Motor neuron (in vitro differentiated cells): ENCODE data around the gene GRK5. TPM values are rescaled to one million over a fixed set of nuclear protein-coding genes. Genes with fewer than 3 reads are reported as not detected.
"Not testable (repeated sequence)": the region's sequence is repeated elsewhere in the genome, so short reads cannot be mapped to it uniquely, and the experiment has no call there.

Source experiments
- ATAC-seq, 8 experiments: fragments of 200-7000 bp; cut with Tn5 transposase; replicated peaks in 6 of 8; 2 replicates each; pipeline ENCODE4 v1.8.0; 2021; ENCODE audit warnings: mild to moderate bottlenecking in 8 of 8, moderate library complexity in 8 of 8
- H3K27ac ChIP-seq, 2 donors: fragments of 250-450 bp; sonication (Bioruptor Pico); 2 replicates each; pipeline ENCODE4 v1.9.0; 2021; ENCODE audit warnings: antibody characterized with exemption in 2 of 2, mild to moderate bottlenecking in 2 of 2, moderate library complexity in 1 of 2
- H3K4me1 ChIP-seq, 2 donors: fragments of 250-450 bp; sonication (Bioruptor Pico); replicated peaks in 1 of 2; 2 replicates each; pipeline ENCODE4 v1.6.1; 2021; ENCODE audit warnings: antibody characterized with exemption in 2 of 2, mild to moderate bottlenecking in 2 of 2, moderate library complexity in 1 of 2
- H3K4me3 ChIP-seq, 5 donors: fragments of 250-450 bp; sonication (Bioruptor Pico); 2 replicates each; pipeline ENCODE4 v1.9.0; 2021; ENCODE audit warnings: antibody characterized with exemption in 5 of 5, mild to moderate bottlenecking in 5 of 5, moderate library complexity in 4 of 5
- WGBS, 10 experiments: fragments of 450-650 bp; shearing (Covaris generic); methylation state at CpG; one replicate each; pipeline ENCODE4 v1.0.0; 2022; 5-methylcytosine and 5-hydroxymethylcytosine counted together
- in situ Hi-C, 9 experiments: fragments of 400-800 bp; cut with MboI; loops; one replicate each; pipeline ENCODE4 v1.15.0; 2021; ENCODE audit warnings: low sequenced_read_pairs in 9 of 9, low pct_unique_long_range_greater_than_20kb in 2 of 9; ENCODE audit not compliant: unreplicated experiment in 9 of 9
- total RNA-seq, 8 experiments: library from RNA; unstranded; fragments of 300-600 nt; gene quantifications; 2 replicates each; pipeline versions ENCODE4 v1.2.3 to v1.2.4, GENCODE V29; 2022

The GRK5 gene
- total RNA-seq, 8 experiments from 2014 or later, result 4.0 to 27.2 (median 11.1) TPM

GRCh38 chr10:119215371-119215770, 8.0 kb downstream of the GRK5 start:
- 100% methylated on average over 1 of the region's 2 CpGs; no CpG with 5 or more reads in 9 of the 10 experiments for WGBS, 10 experiments
- no peak for ATAC-seq

GRCh38 chr10:119216127-119216526, 8.8 kb downstream of the GRK5 start:
- in situ Hi-C loops, result loop anchor here in 7 of 9 experiments (25.0 kb wide), 2 partner anchors 196 to 221 kb away; no protein-coding TSS in a partner anchor
- WGBS, 10 experiments, result 77 to 100% (median 94%) methylated on average over 1 to 4 of the region's 5 CpGs; no CpG with 5 or more reads in 1 of the 10 experiments
- Histone ChIP-seq H3K4me3 (no peak overlapping the region), H3K27ac (no peak overlapping the region), H3K4me1 (peaks cover 10 to 12% of the 10 kb centered on the region in 2 donors)
- ATAC-seq, result no peak

More at GRCh38 chr10:119215371-119215770, 8.0 kb downstream of the GRK5 start:
- in situ Hi-C loops, result loop anchor here in 7 of 9 experiments (25.0 kb wide), 2 partner anchors 197 to 222 kb away; no protein-coding TSS in a partner anchor
- peaks cover 10 to 16% of the 10 kb centered on the region in 2 donors for H3K4me1 ChIP-seq
- no peak overlapping the region for H3K4me3 ChIP-seq
- H3K27ac ChIP-seq, result no peak overlapping the region

GRCh38 chr10:119217401-119217800, 10.0 kb downstream of the GRK5 start:
- in situ Hi-C loops, result loop anchor here in 7 of 9 experiments (25.0 kb wide), 2 partner anchors 195 to 220 kb away; no protein-coding TSS in a partner anchor
- 80 to 100% (median 90%) methylated on average over 1 to 8 of the region's 9 CpGs; no CpG with 5 or more reads in 4 of the 10 experiments for WGBS, 10 experiments
- no peak for ATAC-seq
- Histone ChIP-seq H3K27ac (no peak overlapping the region), H3K4me1 (peaks cover 3 to 4% of the 10 kb centered on the region in 2 donors), H3K4me3 (no peak overlapping the region)

GRCh38 chr10:119217991-119218490, 10.7 kb downstream of the GRK5 start:
- in situ Hi-C loops, result loop anchor here in 7 of 9 experiments (25.0 kb wide), 2 partner anchors 194 to 219 kb away; no protein-coding TSS in a partner anchor
- no peak overlapping the region for H3K27ac ChIP-seq
- WGBS, 10 experiments, result 100% methylated on average over 1 of the region's 4 CpGs; no CpG with 5 or more reads in 9 of the 10 experiments
- peaks cover 3 to 4% of the 10 kb centered on the region in 2 donors for H3K4me1 ChIP-seq
- H3K4me3 ChIP-seq, result no peak overlapping the region
- peak in 2 of 8 experiments; percentile 29 to 59 for ATAC-seq

- no peak for ATAC-seq
- no peak overlapping the region for H3K27ac ChIP-seq
- in situ Hi-C loops, result loop anchor here in 7 of 9 experiments (25.0 kb wide), 2 partner anchors 192 to 217 kb away; no protein-coding TSS in a partner anchor
- no peak overlapping the region for H3K4me3 ChIP-seq
- WGBS, 10 experiments, result 5 to 100% (median 87%) methylated on average over 2 to 5 of the region's 5 CpGs; no CpG with 5 or more reads in 1 of the 10 experiments
- H3K4me1 ChIP-seq, result peaks cover 3 to 4% of the 10 kb centered on the region in 2 donors
Observed at GRCh38 chr10:119219871-119220270, 12.5 kb downstream of the GRK5 start.

GRCh38 chr10:119221201-119221600, 13.8 kb downstream of the GRK5 start:
- Histone ChIP-seq H3K4me1 (peaks cover 3 to 4% of the 10 kb centered on the region in 2 donors), H3K4me3 (no peak overlapping the region), H3K27ac (no peak overlapping the region)
- no peak for ATAC-seq
- in situ Hi-C loops, result loop anchor here in 7 of 9 experiments (25.0 kb wide), 2 partner anchors 191 to 216 kb away; no protein-coding TSS in a partner anchor
- WGBS, 10 experiments, result 50 to 100% (median 72%) methylated on average over 1 to 2 of the region's 4 CpGs; no CpG with 5 or more reads in 3 of the 10 experiments

GRCh38 chr10:119221666-119222065, 14.3 kb downstream of the GRK5 start:
- ATAC-seq, result peak in 3 of 8 experiments; percentile 20 to 38 (median 22)
- Histone ChIP-seq H3K4me1 (peaks cover 3 to 4% of the 10 kb centered on the region in 2 donors), H3K4me3 (no peak overlapping the region), H3K27ac (no peak overlapping the region)
- WGBS, 10 experiments, result 100% methylated on average over 1 of the region's 1 CpG; no CpG with 5 or more reads in 7 of the 10 experiments
- in situ Hi-C loops, result loop anchor here in 7 of 9 experiments (25.0 kb wide), 2 partner anchors 191 to 216 kb away; no protein-coding TSS in a partner anchor

GRCh38 chr10:119222537-119222936, 15.2 kb downstream of the GRK5 start:
- WGBS, 10 experiments, result 33 to 67% (median 45%) methylated on average over 1 to 4 of the region's 9 CpGs; no CpG with 5 or more reads in 4 of the 10 experiments
- Histone ChIP-seq H3K4me1 (peaks cover 3 to 4% of the 10 kb centered on the region in 2 donors), H3K4me3 (no peak overlapping the region), H3K27ac (no peak overlapping the region)
- in situ Hi-C loops, result loop anchor here in 7 of 9 experiments (25.0 kb wide), 2 partner anchors 190 to 215 kb away; no protein-coding TSS in a partner anchor
- peak in 1 of 8 experiments; percentile 57 for ATAC-seq

GRCh38 chr10:119222966-119223386, 15.6 kb downstream of the GRK5 start:
- ATAC-seq, result peak in 1 of 8 experiments; percentile 49
- in situ Hi-C loops, result loop anchor here in 7 of 9 experiments (25.0 kb wide), 2 partner anchors 189 to 214 kb away; no protein-coding TSS in a partner anchor
- Histone ChIP-seq H3K27ac (no peak overlapping the region), H3K4me3 (no peak overlapping the region), H3K4me1 (peaks cover 3 to 4% of the 10 kb centered on the region in 2 donors)
- whole genome bisulfite sequencing, 10 experiments, result 80 to 93% (median 87%) methylated on average over 1 to 6 of the region's 9 CpGs; no CpG with 5 or more reads in 2 of the 10 experiments

GRCh38 chr10:119225083-119225658, 17.8 kb downstream of the GRK5 start:
- Histone ChIP-seq H3K27ac (no peak overlapping the region), H3K4me3 (no peak overlapping the region), H3K4me1 (peaks cover 3 to 4% of the 10 kb centered on the region in 2 donors)
- in situ Hi-C loops, result no loop called here
- ATAC-seq, result no peak
- WGBS, 10 experiments, result 86 to 100% (median 96%) methylated on average over 1 to 4 of the region's 4 CpGs

- H3K4me3 ChIP-seq, result no peak overlapping the region
- WGBS, 10 experiments, result 83 to 100% (median 95%) methylated on average over 2 to 6 of the region's 6 CpGs
- in situ Hi-C loops, result no loop called here
Observed at GRCh38 chr10:119227825-119228224, 20.5 kb downstream of the GRK5 start.

GRCh38 chr10:119231654-119232053, 24.3 kb downstream of the GRK5 start:
- Histone ChIP-seq H3K4me1 (peaks cover 6 to 14% of the 10 kb centered on the region in 2 donors), H3K4me3 (no peak overlapping the region), H3K27ac (no peak overlapping the region)
- 71 to 100% (median 83%) methylated on average over 1 to 7 of the region's 7 CpGs; no CpG with 5 or more reads in 1 of the 10 experiments for WGBS, 10 experiments
- in situ Hi-C loops, result no loop called here
- ATAC-seq, result no peak

More at GRCh38 chr10:119227825-119228224, 20.5 kb downstream of the GRK5 start:
- Histone ChIP-seq H3K4me1 (no peaks in the 10 kb centered on the region), H3K27ac (no peak overlapping the region)
- no peak for ATAC-seq

GRCh38 chr10:119232439-119232838, 25.1 kb downstream of the GRK5 start:
- H3K27ac ChIP-seq, ATAC-seq, H3K4me3 ChIP-seq, in situ Hi-C loops: not testable (repeated sequence)
- 11 to 100% (median 86%) methylated on average over 2 to 4 of the region's 4 CpGs; no CpG with 5 or more reads in 3 of the 10 experiments for WGBS, 10 experiments
- peaks cover 9 to 22% of the 10 kb centered on the region in 2 donors for H3K4me1 ChIP-seq
